Stimulated activated CD4-positive, alpha-beta T cell treated with anti-CD3 and anti-CD28 coated beads, Interleukin-1b, Interleukin-23, amount 100 ng/mL, for 4 hours (primary cell): Measurements from ENCODE around the gene DAZAP1.
"Not testable (repeated sequence)": the region's sequence is repeated elsewhere in the genome, so short reads cannot be mapped to it uniquely, and the experiment has no call there.

Experiments used
- DNase-seq, 2 donors: peaks; one replicate each; pipeline ENCODE4 v3.0.0-alpha.2; 2020; ENCODE audit warnings: low read depth in 2 of 2

The DAZAP1 gene

GRCh38 chr19:1424192-1424955 is 17.0 kb downstream of the DAZAP1 start:
- DNase-seq: no peak

DNA sequence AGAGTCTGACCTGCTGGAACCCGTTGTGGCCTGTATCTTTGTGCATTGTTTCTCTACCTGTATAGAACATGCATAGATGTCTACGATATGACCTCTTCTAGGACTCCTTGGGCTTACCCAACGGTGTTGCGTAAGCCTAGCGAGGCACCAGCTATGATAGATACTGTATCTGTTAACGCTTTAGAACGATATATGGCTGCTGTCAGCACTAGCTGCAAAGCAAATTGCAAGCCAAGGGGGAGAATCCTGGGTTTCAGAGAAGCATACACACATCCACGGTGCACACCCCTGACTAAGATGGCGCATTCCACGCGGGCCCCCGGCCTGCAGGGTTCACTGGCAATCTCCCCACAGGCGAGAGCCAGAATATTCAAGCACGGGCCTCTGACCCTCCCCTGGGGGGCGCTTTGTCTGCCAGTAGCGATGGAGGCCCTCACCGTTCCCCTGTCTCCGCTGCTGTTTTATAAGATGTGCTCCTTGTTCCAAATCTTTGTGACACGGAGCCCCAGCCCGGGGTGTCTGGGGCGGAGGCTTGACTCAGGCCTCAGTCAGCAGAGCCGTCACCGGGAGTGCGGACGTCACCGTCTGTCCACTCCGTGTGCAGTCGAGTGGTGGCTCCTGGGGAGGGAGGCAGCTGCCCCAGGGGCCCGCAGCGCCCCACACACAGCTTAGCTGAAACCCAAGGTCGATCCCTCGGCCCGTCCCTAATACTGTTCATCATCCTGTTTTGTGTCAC is 17.9 kb downstream of the DAZAP1 start:
- DNase-seq: no peak

DNA sequence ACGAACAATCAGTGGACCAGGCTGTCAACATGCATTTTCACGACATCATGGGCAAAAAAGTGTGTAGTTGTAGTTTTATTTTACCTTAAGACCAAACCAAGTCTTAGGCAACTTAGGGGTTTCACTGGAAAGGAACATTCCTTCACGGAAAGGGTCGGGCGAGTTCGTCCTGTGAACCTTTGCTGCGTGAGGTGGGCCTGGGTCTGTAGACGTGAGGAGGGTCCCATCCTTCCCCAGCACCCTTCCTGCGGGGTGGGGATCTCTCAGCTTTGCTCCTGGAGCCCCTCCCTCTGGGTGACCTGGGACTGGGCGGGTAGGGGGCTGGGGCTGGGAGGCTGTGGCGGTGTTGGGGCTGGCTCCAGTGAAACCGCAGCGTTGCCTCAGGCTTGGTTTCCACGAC is 18.5 kb downstream of the DAZAP1 start:
- no peak for DNase-seq

GRCh38 chr19:1426736-1427135 is 19.4 kb downstream of the DAZAP1 start:
- DNase-seq: no peak

DNA sequence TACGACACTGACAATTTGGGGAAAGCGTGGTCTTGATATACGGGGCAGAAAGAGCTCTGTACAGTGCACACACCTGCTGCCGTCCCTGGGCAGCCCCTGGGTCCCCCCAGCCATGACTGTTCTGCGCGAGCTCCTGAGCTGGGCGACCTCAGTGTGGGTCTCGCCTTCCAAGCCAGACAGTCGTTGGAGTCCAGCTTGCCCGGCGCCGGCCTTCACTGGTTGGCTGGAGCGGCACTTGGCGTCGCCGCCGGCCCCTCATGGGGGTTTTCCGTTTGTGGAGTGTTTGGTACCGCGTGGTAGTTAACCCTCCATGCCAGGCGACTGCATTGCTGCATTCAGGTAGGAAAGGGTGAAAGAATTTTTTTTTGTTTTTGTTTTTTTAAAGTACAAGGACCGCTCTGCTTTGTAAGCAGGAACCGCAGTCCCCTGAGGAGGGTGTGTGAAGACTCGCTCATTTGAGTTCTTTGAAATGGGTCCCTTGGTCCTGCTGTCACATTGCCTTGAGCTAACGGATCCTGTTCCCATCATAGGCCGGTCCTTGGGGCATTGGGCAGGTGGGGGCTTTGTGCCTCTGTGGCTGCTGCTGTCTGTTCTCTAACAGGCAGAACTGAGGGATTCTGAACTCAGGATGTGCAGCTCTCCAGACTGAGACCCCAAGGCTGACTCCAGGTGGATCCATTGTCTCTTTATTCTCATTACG is 20.0 kb downstream of the DAZAP1 start:
- DNase-seq: no peak

DNA sequence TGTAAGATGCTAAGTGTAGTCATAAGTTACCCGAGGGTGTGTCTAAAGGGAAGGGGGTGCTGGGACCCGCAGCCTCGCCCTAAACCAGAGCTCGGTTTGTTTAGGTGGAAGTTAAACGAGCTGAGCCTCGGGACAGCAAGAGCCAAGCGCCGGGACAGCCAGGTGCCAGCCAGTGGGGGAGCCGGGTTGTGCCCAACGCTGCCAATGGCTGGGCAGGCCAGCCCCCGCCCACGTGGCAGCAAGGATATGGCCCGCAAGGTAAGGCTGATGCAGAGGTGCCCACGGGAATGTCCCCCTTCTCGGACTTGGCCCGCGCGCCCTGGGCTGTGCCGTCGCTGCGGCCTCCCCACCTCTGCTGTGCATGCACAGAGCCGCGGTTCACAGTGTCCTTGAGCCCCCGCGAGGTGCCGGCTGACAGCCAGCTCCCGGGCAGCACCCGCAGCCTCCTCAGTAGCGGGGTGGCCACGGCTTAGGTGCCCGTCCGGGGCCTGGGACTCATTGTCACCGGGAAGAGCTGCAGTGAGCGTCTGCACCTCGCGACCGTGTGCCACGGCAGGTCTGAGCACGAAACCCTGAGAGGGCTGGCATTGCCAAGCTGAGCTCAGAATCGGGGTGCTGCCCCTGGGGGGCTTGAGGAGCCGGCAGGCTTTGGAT is 21.5 kb downstream of the DAZAP1 start:
- no peak for DNase-seq

DNA sequence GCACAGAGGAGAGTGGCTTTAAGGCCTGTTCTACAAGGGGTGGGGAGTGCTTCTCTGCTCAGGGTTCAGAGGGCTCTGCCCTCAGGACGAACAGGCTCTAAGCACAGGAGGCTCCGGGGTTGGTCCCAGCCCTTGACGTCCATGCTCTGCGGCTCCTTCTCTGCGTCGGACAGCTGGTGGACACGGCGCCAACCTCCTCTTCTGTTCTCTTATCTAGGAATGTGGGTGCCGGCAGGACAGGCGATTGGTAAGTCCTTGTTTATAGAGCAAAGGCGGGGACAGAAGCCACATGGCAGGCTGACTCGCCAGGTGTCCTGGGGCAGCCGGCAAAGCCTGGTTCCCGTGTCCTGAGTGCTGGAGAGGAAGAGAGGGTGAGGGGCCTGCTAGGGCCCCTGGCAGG is 22.4 kb downstream of the DAZAP1 start:
- DNase-seq: no peak

DNA sequence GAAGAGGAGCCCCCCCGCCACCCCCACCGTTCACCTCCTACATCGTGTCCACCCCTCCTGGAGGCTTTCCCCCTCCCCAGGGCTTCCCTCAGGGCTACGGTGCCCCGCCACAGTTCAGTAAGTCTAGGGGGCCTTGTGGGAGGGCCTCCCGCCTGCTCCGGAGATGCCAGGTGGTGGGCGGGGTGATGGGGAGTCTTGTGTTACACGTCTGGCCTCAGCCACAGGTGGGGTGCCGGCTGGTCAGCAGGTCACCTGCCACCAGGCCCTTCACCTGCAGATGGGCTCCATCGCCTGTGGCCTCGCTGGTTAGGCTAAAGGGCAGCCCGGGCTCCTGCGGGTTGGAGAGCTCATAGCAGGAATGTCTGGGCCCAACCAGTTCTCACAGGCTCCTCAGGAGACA is 22.9 kb downstream of the DAZAP1 start:
- no peak for DNase-seq

DNA sequence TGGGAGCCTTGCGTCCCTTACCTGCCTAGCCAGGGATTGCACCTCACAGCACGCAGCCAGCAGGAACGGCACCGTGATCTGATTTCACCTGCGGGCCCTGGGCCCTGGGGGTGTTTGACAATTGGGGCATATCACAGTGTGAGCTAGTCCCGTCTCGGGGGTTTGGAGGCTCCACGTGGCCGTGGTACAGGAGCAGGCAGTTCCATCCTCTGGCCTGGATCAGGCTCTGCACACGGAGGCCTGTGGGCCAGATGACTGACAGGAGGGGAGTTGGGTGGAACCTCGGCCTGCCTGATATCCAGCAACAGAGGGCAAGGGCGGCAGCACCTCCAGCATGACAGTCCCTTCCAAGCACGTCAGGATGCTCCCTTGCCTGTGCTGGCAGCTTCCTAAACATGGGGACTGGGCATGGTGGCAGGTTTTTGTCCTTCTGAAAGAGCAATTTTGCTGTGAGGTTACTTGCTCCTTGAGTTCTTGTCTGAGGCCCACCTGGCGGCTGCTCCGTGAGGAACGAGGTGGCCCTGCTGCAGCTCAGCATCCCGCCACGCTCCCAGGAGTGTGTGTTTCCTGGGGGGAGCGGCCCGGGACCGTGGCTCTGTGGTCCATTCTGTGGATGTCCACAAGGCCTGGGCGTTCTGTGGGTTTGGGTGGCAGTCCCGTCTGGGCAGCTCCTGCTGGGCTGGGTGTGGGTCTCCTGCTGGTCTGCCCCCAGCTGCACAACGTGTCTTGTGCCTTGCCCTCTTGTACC is 24.5 kb downstream of the DAZAP1 start:
- DNase-seq: no peak

GRCh38 chr19:1432507-1432887 is 25.1 kb downstream of the DAZAP1 start:
- no peak for DNase-seq

GRCh38 chr19:1433119-1434039 is 26.0 kb downstream of the DAZAP1 start:
- DNase-seq: no peak

GRCh38 chr19:1434040-1434366 is 26.6 kb downstream of the DAZAP1 start:
- DNase-seq: no peak

- DNase-seq: no peak
These were observed 27.2 kb downstream of the DAZAP1 start for GRCh38 chr19:1434577-1435060.

DNA sequence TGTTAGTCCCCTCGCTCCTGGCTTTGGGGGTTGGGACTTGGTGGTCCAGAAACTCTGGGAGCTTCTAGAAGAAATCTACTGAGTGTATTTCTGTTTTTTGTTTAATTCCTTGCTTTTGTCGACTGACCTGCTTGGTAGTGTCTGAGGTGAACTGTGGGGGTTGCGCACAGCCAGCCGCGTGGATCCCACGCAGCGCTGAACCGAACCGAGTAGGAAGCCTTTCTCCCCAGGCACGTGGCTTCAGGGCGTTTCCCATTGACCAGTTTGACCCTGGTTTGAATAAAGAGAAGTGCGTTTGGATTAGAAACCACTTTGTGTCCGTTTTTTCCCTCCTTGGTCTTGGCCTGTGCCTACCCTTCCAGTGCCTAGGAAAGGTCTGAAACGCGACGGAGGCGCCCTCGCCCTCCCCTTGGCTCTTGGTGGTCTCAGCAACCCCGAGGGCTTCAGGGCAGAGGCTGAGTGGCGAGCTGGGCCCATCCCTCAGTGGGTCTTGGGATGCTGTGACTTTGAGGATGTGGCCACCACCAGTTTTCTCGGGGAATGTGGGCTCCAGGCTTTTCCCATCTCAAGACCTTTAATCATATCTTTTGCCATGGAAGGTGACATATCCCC is 28.1 kb downstream of the DAZAP1 start:
- no peak for DNase-seq

GRCh38 chr19:1437609-1438008 is 30.2 kb downstream of the DAZAP1 start:
- no peak for DNase-seq

- peak; percentile 94 to 96 for DNase-seq
These were observed 30.9 kb downstream of the DAZAP1 start, which contains the start of gene RPS15 for GRCh38 chr19:1438035-1438932. TSS of gene RPS15 (plus strand) at chr19:1438396. CDS start at chr19:1438426, 30 bp downstream.

DNA sequence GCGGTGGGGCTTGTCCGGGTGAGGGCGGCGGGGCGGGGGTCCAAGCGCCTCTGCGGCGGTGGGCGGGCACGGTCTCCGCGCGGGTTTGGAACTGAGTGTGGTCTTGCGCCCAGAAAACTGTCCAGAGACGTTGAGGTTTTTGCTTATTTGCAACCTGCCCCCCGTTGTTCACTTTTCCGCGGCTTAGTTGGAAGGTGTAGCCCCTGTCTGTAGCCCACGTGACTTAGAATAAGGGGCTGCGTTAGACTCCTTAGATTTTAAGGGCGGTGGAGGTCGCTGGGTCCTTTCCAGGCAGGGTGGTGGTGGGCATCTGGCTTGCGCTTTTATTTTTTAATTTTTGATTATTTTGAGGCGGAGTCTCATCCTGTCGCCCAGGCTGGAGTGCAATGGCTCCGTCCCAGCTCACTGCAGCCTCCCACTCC is 31.6 kb downstream of the DAZAP1 start:
- no peak for DNase-seq

- DNase-seq: not testable (repeated sequence)
These were observed 32.4 kb downstream of the DAZAP1 start for GRCh38 chr19:1439525-1440417.
